Activated naive CD8-positive, alpha-beta T cell treated with anti-CD3 and anti-CD28 coated beads, Interleukin-2, amount 50 U/mL, for 16 hours (primary cell): ENCODE data around the gene KIRREL3.

ENCODE experiments used
- DNase-seq: peaks from one replicate; pipeline ENCODE4 v3.0.0-alpha.2; 2020; ENCODE audit warnings: low read depth, low spot score

KIRREL3 gene

DNA sequence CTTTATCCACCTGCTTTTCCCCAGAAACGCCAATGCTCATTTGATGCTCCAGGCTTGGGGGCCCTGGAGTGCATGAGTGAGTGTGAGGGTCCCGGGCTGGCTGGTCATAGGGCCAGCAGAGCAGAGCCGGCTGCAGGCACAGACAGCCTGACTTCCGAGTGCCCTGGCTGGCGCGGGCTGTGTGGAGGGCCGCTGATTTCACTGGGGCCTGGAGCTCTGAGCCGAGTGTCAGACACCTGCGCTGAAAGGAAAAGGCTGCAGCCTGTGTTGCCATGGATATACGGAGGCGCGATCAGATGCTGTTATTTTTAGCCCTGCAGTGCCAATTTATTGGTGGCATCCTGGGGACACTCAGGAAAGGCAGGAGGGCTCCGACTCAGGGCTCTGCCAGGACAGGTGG lies 557.5 kb downstream of the KIRREL3 start:
- DNase-seq = no peak

DNA sequence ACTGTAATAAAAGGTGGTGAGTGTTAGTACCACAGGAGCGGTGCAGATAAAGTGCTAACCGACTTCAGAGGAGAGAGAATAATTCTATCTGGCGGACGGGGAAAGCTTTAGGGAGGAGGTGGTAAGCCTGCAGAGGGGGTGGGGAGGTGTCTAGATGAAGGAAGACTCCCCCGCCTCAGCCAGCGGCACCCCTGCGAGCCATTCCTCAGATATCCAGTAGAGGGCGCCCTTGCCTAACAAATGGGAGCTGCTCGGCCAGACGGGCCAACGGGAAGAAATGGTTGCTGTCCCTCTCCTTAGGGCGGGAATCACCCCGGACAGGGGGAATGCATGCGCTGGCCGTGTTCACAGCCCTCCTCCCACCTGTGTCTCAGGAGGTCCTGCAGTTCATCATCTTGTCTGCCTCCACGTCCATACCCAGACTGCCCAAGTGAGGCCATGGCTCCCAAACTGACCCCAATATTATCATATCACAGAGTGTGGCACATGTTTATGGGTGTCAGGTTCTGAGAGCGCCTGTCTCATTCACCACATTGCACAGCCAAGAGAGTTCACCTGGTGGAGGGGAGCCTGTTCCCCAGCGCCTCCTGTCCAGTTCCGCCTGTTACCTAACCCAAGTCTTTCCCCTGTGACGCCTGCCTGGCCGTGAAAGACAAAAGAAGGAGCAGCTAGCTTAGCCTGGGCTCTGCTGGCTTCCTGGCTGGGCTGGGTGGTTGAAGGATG lies 559.6 kb downstream of the KIRREL3 start:
- DNase-seq = peak; percentile 44

DNA sequence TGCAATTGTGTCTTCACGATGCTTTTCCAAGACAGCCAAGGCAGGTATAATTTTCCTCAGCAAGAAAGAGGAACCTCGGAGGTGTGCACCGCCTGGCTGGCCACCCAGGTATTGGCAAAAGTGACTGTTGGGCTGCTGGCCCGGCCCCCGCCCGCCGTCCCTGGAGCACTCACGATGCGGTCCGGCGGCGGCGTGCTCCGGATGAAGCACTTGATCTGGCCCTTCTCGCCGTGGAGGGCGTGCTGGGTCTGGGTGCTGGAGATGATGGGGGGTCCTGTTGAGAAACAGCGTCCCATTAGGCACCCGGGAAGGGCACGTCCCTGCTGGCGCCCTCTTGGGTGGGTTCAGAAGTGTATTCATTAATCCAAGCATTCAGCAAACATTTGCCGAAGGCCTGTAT lies 560.3 kb downstream of the KIRREL3 start:
- no peak for DNase-seq

DNA sequence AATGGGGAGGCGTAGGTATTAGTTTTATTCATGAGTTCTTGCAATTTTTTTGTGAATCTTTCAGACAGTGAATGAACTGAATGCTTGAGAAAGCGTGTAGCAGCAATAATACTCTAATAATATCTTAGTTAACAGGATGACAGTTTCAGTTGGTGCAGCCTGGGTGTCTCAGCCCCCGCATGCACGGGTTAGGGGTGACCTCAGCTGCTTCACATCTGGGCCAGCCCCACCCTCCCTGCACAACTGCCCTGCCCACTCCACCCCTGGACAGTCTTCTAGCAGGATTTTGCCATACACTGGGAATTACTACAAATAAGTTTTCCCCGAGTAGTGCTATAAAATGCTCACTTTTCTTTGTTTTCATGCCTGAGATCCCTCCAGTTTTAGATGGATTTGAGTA lies 561.9 kb downstream of the KIRREL3 start:
- no peak for DNase-seq

DNA sequence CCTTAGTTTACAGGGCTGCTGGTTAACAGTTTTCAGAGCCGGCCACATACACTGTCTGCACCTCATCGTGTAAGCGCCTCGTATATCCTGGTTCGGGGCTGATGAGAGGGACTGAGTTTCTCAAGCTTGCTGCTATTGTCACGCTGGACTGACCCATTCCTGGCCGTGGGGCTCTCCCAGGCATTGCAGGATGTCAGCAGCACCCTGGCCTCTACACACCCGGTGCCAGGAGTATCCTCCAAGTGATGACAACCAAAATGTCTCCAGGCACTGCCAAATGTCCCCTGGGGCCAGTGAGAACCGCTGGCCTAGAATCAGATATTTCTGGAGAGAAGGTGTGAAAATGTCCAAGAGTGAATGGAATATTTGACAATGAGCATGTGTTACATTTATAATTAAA lies 562.3 kb downstream of the KIRREL3 start:
- DNase-seq = no peak

DNA sequence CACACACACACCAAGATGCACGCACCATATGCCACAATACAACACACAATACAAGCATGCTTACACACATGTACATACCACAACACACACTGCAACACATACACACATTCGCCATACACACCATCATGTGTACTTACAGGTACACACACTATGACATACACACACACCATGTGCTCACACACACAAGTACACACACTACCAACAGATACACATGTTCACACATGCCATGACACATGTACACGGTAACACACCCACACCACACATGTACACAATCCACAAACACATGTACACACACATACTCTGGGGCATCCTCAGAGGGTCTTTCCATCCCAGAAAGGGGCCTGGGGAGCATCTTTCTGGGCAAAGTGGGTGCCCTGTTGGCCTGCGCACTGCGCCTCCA lies 562.8 kb downstream of the KIRREL3 start:
- DNase-seq = no peak

DNA sequence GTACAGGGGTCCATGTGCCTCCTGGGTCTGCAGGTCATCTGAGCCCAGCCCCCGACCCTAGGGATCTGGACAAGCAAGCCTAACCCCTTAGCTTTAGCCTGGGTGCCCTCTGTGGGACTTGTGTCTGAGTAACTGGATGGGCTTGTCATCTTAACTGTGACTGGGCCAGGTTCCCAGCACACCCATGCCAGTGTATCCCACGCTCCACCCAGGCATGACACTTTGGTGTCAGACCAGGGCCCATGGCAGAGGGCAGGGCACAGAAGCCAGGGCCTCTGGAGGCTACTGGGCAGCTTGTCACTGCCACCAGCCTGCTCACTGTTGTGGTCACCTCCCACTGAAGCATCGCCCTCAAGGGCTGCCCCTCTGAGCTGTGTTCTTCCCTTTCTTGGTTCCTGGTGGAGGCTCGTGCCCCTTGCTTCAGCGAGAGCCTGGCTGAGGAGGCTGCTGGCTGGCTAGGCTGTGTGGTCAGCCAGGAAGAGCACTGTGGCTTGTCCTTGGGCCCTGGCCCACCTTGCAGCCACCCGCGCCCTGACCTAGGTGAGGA lies 564.3 kb downstream of the KIRREL3 start:
- no peak for DNase-seq

DNA sequence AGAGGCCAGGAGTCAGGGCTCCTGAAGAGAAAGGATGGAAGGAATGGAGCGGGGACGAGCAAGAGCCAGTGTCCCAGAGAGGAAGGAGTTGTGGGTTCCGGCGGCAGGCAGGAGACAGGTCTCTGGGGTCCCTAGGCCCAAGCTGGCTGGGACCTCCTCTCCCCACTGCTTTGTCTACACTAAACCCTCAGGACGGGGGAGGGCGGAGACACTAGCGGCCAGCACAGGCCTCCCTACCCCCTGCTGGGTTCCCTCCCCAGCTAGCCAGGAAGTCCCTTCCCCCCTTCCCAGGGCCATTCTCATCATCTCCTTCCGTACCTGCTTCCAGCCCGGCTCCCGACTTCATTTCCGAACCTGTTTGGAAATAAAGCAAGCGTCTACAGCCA lies 565.6 kb downstream of the KIRREL3 start:
- no peak for DNase-seq

DNA sequence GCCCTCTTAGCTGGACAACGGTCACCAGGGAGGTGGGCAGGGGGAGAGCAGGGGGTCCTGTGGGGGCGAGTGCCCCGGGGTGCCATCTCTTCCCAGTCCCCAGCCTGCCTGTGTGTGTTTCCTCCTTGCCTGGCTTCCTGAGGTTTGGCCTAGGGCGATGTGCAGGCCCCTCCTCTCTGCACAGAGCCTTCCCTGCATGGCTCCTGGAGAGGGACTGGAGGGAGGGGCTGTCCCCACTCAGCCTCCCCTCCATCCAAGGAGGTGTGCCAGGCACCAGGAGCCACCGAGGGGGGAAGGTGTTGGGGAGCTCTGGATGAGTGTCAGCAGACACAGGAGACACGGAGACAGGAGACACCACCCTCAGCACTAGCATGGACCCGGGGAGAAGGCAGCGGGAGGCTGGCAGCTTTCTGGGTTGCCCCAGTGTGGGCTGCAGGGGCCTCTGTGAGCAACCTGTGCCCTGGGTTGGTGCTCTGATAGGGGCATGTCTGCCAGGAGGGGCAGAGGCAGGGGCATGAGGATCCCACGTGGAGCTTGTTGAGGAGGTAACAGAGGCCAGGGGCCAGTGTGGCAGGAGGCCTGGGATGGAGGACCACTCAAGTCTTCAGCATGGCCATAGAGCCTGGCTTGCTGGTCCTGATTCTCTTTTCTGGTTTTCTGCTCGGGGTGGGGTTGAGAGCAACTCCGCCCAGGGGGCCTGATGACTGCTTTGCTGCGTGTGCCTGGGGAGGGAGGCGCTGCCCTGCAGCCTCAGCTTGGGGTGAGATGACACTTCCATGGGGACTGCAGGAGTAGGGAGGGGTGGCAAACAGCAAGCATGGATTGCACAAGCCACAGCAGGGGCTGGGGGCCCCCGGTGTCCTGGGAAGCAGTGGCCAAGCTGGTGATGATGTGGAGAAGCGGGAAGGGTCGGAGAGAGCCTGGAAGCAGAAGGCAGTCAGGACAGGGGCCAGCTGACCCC lies 566.3 kb downstream of the KIRREL3 start:
- DNase-seq = no peak

DNA sequence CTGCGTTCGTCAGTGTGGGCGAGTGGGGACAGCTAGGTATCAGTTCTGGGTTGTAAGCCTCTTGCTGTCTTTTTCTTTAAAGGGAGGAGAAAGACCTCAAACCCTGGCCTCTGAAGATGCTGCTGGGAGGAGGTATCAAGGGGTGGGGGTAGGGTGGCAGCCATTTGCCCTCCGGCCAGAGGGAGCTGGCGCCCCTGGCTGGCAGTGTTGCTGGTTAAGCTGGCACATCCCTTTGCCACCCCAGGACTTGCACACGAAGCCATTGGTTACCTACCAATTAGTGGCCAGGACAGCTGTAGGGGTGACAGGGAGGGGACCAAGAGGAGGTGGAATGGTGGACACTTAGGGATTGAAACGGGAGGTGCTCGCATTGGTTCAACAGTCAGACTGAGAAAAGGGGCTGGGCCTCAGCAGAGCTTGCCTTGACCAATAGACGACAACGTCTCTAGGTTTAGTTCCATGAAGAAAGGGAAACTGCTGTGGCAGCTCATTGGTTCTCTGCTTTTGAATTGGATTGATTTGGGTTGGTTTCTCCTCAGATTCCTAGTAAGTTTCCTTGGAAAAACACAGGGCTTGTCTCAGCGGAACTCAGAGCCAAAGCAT lies 567.2 kb downstream of the KIRREL3 start:
- no peak for DNase-seq

DNA sequence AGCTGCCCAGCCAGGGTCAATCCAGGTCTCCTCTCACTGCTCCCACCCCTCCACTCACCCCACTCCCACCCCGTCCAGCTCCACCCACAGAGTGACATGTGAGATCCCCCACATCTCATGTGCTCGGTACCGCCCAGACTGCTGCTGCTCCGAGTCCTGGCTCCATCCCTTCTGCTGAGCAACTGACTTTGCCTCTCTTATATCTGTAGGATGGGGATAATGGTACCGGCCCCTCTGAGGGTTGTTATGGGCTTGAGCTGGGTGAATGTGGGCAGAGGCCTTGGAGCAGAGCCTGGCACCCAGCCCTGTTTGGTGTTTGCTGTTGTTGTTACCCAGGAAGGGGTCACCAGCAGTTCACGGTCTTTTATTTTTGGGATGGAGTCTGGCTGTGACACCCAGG lies 568.0 kb downstream of the KIRREL3 start:
- no peak for DNase-seq

DNA sequence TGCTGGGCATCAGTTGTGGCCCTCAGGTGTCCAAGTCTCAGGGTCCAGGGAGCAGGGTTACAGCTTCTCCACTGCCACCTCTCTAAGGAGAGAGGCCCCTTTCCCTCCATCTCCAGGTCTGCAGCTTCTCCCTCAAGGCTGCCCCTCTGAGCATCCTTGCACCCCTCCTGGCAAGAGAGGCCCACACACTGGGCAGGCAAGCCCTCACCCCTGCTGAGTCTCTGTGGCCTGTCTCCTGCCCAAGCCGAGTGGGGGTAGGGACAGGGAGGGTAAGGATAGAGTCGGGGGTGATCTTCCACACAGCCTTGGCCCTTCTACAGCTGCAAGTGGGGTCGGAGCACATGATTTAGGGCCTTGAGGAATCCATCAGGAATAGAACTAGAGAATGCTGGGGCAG lies 568.5 kb downstream of the KIRREL3 start:
- DNase-seq = no peak

DNA sequence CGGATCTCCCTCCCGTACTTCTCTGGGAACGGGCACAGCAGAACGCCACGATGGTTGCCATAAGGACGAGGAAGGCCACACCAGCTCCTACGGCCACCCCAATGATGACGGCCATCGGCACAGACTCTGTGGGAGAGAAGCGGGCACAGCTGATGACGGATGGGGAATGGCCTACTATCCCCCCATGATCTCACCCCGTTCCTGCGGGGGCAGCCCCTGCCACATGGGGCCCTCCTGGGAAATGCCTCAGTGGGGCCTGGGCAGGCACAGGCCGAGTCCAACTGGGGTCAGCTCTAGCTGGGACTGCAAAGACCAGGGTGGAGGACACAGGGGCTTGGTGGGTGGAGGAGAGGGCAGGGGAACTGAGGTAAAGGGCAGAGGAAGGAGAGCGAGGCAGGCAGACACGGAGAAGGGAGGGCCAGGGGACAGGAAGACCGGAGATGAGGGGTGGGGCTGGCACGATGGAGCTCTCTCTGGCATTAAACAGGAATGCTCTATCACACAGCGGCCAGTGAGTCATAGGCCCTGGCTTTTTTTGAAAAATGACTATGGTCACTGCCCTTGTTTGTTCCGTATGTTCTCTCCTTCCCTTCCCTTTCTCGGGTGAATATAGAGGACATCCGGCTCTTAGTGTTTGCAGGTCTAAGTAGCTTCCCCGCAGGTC lies 569.0 kb downstream of the KIRREL3 start:
- DNase-seq = no peak

DNA sequence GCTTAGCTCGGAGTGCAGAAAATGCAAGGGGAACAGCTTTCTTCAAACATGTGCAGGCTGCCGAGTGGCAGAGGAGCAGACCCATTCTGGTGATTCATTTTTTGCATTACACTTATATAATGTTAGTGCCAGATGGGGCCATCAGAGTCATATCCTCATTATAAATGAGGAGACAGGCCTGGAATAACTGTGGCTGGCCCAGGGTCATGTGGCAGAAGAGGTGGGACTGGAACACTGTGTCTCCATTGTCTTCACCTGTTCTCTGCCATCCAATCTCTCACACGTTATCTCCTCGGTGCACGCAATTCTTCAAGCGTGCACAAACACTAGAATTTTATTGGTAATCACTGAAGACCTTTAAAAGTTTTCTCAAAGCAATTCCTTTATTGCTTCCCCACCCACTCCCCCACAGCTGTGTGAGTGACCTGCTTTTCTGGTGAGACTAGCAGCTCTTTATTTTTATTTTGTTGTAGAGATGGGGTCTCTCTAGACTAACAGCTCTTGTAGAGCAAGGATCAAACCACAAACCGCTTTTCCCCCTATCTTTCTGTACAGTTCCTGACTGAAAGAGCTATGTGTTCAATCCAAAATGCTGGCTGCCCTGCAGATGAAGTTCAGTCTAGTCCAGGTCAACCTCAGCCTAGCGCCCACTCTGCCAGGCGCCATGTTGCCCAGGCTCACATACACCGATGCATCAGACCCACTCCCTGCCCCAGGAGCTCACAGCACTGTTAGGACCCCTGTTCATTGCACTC lies 569.8 kb downstream of the KIRREL3 start:
- DNase-seq = no peak

DNA sequence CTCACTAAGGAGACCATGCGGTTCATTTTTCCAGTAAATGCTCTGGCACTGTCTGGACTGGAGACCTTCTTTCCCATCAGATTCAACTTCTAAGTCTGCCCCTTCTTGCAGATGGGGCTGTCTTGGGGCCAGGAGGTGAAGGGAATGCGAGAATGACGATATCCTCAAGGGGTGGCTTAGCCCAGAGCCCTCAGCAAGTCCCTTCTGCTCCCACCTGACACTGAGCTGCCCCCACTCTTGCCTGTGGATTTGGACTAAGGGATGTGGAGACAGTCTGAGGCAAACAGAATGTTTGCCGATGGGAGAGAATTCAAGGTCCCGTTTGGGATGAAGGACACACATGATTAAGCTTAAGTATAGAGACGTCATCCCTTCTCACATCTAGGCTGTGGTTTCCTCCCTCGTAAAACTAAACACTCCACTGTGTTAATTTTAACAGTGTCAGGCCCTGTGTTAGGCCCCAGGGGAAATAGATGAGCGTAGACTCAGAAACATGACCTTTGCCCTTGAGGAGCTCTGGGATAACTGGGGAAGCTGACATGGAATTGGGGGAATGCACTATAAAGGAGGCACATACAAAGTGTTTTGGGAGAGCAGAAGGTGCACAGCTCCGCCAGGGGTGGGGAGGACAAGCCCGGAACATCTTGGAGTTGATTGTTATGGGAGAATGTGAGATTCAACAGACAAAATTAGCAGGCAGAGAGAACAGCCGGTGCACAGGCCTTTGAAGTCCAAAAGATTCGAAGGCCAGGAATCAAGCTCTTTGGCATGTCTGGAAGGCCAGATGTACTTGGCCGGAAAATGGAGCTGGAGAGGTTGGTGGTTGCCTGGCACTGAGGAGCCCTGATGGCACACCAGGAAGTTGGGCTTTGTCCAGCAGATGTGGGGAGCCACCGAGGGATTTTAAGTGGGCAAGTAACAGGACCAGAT lies 573.5 kb downstream of the KIRREL3 start:
- no peak for DNase-seq

DNA sequence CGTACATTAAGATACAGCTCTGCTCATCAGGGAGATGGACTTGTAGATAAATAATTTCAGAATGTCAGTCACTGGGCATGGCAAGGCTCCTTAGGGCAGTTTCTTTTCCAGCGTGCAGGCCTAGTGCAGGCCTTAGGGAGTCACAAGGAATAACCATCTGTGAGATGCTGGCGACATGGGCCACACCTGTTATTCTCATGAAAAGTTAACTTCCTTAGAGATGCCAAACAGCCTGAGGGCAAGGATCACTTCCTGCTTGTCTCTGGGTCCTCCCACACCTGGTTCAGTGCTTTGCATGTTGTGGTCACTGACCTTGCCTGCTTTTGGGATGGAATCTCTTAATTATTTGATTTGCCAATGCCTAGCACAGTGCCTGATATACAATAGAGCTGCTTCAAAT lies 574.5 kb downstream of the KIRREL3 start:
- DNase-seq = no peak

DNA sequence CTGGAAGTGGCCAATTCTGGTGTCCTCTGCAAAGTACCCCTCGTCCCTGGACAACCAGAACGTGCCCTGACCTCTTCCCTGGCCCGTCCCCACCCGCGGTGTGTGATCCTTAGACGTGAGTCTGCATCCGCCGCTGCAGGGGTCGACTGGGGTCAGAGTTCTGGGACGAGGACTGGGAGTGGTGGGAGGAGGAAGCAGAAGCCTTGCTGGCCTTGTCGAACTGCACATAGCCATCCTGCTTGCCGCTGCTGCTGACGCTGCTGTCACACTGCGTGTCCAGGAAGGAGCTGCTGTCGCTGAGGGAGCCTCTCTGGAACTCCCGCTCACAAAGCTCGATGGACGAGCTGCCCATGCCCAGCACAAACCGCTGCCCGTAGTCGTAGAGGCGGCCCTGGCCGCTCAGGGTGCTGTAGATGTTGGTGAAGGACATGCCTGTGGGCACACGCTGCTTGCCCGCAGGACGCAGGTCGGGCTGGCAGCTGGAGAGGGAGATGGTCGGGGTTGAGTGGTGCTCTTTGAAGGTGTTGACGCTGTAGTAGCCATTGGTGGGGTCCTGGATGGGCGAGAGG lies 576.0 kb downstream of the KIRREL3 start:
- DNase-seq = no peak

DNA sequence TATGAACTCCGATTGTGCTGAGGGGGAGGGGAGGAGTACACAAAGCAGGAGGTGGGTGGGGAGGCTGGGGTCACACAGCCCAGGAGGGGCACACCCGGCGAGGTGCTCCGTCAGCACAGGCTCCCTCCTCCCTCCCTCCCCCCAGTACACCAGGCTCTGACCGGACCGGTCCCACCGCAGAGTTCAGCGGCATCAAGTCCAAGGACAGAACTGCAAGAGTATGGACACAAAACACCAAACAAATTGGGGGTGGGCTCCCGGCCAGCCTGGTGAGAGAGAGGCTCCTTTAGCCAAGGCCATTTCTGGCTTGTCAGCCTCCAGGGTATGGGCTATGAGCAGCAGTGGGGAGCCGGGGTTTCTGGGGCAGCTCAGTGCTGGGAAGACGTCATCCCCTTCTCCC lies 576.8 kb downstream of the KIRREL3 start:
- no peak for DNase-seq

DNA sequence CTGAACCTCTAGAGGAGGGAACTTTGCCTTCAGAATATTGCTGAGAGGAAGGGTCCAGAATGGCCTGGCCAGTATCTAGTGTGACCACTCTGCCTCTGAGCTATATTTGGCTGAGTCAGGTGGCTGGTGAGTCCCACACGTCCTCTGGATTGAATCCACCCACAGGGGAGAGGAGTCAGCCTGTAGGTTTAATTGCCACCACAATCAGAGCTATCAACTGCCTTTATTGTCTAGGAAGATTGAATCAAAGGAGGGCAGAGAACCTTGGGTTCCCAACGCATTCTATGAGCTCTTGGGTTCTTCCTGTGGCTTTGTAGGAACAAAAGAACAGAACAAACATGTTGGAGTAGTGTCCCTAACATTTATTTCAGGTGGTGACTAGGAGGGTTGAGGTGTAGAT lies 577.4 kb downstream of the KIRREL3 start:
- DNase-seq = no peak

DNA sequence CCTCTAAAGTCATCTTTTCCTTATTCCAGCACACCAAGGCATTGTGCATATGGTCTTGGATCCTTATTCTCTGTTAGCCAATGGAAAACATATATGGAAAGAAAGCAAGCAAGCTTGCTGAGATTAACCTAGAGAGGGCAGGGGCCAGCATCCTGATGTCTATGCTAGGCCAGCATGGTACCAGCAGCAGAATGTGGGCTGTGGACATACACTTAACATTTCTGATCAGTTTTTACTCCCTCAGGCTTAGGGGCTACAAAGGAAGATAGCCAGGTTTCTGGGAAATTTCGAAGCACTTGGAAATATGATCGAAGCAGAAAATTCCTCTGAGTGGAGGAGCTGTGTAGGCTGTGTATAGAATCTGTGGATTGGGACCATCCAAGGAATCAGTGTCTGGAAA lies 578.1 kb downstream of the KIRREL3 start:
- DNase-seq = no peak
